Measurements from ENCODE around the gene CRACR2B.

DNA sequence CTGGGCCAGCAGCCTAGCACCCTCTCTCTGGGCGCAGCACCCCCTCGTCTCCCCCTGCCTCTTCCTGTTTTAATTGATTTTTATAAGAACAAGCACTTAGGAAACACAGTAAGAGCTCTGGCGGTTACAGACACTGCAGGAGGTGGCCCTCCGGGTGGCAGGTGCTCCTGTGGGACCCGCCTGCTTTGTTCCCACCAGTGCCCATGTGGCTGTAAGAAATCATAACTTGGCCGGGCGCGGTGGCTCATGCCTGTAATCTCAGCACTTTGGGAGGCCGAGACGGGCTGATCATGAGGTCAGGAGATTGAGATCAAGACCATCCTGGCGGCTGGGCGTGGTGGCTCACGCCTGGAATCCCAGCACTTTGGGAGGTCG lies 33.4 kb downstream of the CRACR2B start:
- TF ChIP-seq, protein P1, sequence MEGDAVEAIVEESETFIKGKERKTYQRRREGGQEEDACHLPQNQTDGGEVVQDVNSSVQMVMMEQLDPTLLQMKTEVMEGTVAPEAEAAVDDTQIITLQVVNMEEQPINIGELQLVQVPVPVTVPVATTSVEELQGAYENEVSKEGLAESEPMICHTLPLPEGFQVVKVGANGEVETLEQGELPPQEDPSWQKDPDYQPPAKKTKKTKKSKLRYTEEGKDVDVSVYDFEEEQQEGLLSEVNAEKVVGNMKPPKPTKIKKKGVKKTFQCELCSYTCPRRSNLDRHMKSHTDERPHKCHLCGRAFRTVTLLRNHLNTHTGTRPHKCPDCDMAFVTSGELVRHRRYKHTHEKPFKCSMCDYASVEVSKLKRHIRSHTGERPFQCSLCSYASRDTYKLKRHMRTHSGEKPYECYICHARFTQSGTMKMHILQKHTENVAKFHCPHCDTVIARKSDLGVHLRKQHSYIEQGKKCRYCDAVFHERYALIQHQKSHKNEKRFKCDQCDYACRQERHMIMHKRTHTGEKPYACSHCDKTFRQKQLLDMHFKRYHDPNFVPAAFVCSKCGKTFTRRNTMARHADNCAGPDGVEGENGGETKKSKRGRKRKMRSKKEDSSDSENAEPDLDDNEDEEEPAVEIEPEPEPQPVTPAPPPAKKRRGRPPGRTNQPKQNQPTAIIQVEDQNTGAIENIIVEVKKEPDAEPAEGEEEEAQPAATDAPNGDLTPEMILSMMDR (IDR thresholded peaks at IDR 0.05; ENCODE audit: insufficient read depth, low read length) = no peak
- TF ChIP-seq POLR2AphosphoS5 (IDR thresholded peaks at IDR 0.05; ENCODE audit: low read depth) (no peak), REST (IDR thresholded peaks at IDR 0.05; ENCODE audit: insufficient replicate concordance, low read depth) (no peak)
